K562 (cell line): ENCODE results near the gene NELL1. TPM values are rescaled to one million over a fixed set of nuclear protein-coding genes. Genes with fewer than 3 reads are reported as not detected.

Source experiments
- CHCHD3 ChIP-seq: fragments of 250-450 bp; sonication (Bioruptor Pico); IDR thresholded peaks from 2 replicates; pipeline ENCODE4 v2.1.2; 2022; ENCODE audit warnings: mild to moderate bottlenecking
- KDM5B ChIP-seq: fragments of 200-600 bp; sonication (generic); IDR thresholded peaks from 2 replicates; pipeline ENCODE4 v1.6.1; 2012; ENCODE audit warnings: low read depth, mild to moderate bottlenecking, moderate library complexity, low read length, control low read depth, inconsistent platforms; ENCODE audit not compliant: insufficient replicate concordance
- KHSRP ChIP-seq: fragments of 450-650 bp; IDR thresholded peaks from 2 replicates; pipeline ENCODE4 v1.6.1; 2017
- polyA plus RNA-seq, 8 experiments: library from polyadenylated mRNA; depleted of rRNA in 4 of 8; stranded (reverse) in 5 of 8; unstranded in 3 of 8; fragments of >200 nt; fragmentation: Nextera tagmentation in 2 of 8; fragmentation: Illumina TruSeq in 1 of 8; extraction: Ambion mirVana in 2 of 8; extraction: Trizol in 1 of 8; gene quantifications; 2 replicates each; pipeline versions ENCODE4 v1.2.1 to v1.2.3, GENCODE V29; 2011 to 2014; ENCODE audit warnings: inconsistent platforms in 1 of 8, missing spikeins in 1 of 8
- total RNA-seq, 7 experiments: library from RNA; depleted of rRNA in 6 of 7; stranded (reverse); fragments of >200 nt in 6 of 7; fragmentation: Illumina TruSeq in 2 of 7; extraction: Trizol in 2 of 7; gene quantifications; 2 replicates each; pipeline versions ENCODE4 v1.2.1 to v1.2.3, GENCODE V29; 2011 to 2021; ENCODE audit warnings: low replicate concordance in 1 of 7
- TF ChIP-seq, protein P1 (sequence below): sonication (generic); formaldehyde crosslinking; IDR thresholded peaks from 2 replicates; pipeline ENCODE4 v1.8.0; 2023; ENCODE audit warnings: mild to moderate bottlenecking, missing genetic modification reagents
- TF ChIP-seq, protein P2 (sequence below): sonication (generic); formaldehyde crosslinking; IDR thresholded peaks from 2 replicates; pipeline ENCODE4 v1.8.1; 2023; ENCODE audit warnings: mild to moderate bottlenecking, missing genetic modification reagents
- TF ChIP-seq, protein P3 (sequence below): sonication (generic); formaldehyde crosslinking; IDR thresholded peaks from 2 replicates; pipeline ENCODE4 v1.8.0; 2023; ENCODE audit warnings: missing genetic modification reagents, mild to moderate bottlenecking, borderline replicate concordance

The NELL1 gene
- total and polyA plus RNA-seq, 9 of the 15 experiments (the other 6 are each of a cell fraction or from before 2014, with no cell fraction given): not detected

DNA sequence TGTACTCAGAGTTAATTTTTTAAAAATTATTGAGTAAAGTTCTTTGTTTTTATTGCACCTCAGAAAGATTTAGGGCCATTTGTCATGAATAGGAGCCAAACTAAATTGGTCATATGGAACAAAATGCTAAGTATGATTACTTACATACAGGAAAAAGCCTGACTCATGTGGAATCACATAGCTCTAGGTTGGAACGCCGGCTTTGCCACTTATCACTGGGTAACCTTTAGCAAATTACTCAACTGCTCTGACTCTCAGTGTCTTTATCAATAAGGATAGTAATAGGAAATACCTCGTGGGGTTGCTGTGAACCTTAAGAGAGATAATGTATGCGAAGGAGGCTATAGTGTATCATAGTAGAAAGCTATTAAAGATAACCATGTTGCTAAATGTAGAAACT is 638.5 kb downstream of the NELL1 start (continued):
- TF ChIP-seq, protein P1, sequence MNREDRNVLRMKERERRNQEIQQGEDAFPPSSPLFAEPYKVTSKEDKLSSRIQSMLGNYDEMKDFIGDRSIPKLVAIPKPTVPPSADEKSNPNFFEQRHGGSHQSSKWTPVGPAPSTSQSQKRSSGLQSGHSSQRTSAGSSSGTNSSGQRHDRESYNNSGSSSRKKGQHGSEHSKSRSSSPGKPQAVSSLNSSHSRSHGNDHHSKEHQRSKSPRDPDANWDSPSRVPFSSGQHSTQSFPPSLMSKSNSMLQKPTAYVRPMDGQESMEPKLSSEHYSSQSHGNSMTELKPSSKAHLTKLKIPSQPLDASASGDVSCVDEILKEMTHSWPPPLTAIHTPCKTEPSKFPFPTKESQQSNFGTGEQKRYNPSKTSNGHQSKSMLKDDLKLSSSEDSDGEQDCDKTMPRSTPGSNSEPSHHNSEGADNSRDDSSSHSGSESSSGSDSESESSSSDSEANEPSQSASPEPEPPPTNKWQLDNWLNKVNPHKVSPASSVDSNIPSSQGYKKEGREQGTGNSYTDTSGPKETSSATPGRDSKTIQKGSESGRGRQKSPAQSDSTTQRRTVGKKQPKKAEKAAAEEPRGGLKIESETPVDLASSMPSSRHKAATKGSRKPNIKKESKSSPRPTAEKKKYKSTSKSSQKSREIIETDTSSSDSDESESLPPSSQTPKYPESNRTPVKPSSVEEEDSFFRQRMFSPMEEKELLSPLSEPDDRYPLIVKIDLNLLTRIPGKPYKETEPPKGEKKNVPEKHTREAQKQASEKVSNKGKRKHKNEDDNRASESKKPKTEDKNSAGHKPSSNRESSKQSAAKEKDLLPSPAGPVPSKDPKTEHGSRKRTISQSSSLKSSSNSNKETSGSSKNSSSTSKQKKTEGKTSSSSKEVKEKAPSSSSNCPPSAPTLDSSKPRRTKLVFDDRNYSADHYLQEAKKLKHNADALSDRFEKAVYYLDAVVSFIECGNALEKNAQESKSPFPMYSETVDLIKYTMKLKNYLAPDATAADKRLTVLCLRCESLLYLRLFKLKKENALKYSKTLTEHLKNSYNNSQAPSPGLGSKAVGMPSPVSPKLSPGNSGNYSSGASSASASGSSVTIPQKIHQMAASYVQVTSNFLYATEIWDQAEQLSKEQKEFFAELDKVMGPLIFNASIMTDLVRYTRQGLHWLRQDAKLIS: no peak
- TF ChIP-seq KDM5B (no peak), KHSRP (no peak), CHCHD3 (CRISPR knock-in tag) (no peak)
- TF ChIP-seq, protein P2, sequence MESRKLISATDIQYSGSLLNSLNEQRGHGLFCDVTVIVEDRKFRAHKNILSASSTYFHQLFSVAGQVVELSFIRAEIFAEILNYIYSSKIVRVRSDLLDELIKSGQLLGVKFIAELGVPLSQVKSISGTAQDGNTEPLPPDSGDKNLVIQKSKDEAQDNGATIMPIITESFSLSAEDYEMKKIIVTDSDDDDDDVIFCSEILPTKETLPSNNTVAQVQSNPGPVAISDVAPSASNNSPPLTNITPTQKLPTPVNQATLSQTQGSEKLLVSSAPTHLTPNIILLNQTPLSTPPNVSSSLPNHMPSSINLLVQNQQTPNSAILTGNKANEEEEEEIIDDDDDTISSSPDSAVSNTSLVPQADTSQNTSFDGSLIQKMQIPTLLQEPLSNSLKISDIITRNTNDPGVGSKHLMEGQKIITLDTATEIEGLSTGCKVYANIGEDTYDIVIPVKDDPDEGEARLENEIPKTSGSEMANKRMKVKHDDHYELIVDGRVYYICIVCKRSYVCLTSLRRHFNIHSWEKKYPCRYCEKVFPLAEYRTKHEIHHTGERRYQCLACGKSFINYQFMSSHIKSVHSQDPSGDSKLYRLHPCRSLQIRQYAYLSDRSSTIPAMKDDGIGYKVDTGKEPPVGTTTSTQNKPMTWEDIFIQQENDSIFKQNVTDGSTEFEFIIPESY (CRISPR knock-in tag): no peak
- TF ChIP-seq, protein P3, sequence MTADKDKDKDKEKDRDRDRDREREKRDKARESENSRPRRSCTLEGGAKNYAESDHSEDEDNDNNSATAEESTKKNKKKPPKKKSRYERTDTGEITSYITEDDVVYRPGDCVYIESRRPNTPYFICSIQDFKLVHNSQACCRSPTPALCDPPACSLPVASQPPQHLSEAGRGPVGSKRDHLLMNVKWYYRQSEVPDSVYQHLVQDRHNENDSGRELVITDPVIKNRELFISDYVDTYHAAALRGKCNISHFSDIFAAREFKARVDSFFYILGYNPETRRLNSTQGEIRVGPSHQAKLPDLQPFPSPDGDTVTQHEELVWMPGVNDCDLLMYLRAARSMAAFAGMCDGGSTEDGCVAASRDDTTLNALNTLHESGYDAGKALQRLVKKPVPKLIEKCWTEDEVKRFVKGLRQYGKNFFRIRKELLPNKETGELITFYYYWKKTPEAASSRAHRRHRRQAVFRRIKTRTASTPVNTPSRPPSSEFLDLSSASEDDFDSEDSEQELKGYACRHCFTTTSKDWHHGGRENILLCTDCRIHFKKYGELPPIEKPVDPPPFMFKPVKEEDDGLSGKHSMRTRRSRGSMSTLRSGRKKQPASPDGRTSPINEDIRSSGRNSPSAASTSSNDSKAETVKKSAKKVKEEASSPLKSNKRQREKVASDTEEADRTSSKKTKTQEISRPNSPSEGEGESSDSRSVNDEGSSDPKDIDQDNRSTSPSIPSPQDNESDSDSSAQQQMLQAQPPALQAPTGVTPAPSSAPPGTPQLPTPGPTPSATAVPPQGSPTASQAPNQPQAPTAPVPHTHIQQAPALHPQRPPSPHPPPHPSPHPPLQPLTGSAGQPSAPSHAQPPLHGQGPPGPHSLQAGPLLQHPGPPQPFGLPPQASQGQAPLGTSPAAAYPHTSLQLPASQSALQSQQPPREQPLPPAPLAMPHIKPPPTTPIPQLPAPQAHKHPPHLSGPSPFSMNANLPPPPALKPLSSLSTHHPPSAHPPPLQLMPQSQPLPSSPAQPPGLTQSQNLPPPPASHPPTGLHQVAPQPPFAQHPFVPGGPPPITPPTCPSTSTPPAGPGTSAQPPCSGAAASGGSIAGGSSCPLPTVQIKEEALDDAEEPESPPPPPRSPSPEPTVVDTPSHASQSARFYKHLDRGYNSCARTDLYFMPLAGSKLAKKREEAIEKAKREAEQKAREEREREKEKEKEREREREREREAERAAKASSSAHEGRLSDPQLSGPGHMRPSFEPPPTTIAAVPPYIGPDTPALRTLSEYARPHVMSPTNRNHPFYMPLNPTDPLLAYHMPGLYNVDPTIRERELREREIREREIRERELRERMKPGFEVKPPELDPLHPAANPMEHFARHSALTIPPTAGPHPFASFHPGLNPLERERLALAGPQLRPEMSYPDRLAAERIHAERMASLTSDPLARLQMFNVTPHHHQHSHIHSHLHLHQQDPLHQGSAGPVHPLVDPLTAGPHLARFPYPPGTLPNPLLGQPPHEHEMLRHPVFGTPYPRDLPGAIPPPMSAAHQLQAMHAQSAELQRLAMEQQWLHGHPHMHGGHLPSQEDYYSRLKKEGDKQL (CRISPR knock-in tag): no peak
